Ecto neural progenitor cell (in vitro differentiated cells): ENCODE results near the gene ADGRF5.

Source experiments
- DNase-seq: peaks from one replicate; pipeline ENCODE4 v3.0.0-alpha.2; 2018; ENCODE audit warnings: low spot score

ADGRF5 gene

GRCh38 chr6:46828939-46829338 is 92.8 kb downstream of the ADGRF5 start:
- DNase-seq = no peak

- DNase-seq = no peak
These were observed 100.3 kb downstream of the ADGRF5 start for GRCh38 chr6:46821458-46821881.

GRCh38 chr6:46819561-46819960 is 102.2 kb downstream of the ADGRF5 start:
- DNase-seq = no peak

DNA sequence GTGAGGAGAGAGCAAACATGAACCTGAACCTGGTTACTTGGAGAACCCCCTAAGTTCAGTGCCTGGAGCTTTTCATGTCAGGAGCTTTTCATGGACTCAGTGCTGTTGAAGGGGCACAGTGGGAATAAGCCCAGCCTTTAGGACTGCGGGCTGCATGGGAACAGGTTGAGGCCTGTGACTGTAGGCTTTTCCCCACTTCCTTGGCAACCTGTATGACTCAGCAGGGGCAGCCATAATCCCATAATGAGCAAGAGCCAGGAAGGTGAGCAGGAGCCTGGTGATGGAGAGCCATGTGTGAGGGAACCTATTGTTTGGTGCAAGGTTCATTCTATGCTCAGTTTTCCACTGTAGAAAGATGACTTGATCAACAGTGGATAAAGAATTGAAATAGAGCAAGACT is 105.1 kb downstream of the ADGRF5 start:
- no peak for DNase-seq

GRCh38 chr6:46815130-46815529 is 106.6 kb downstream of the ADGRF5 start:
- no peak for DNase-seq

- DNase-seq = no peak
These were observed 112.9 kb downstream of the ADGRF5 start for GRCh38 chr6:46808806-46809205.
